Measurements from ENCODE around the gene LHFPL2.
A peak's percentile ranks its signal among the peaks of the same experiment; 100 is the strongest.

The LHFPL2 gene

GRCh38 chr5:78540335-78541085 is 108.1 kb downstream of the LHFPL2 start:
- DNase-seq = no peak

DNA sequence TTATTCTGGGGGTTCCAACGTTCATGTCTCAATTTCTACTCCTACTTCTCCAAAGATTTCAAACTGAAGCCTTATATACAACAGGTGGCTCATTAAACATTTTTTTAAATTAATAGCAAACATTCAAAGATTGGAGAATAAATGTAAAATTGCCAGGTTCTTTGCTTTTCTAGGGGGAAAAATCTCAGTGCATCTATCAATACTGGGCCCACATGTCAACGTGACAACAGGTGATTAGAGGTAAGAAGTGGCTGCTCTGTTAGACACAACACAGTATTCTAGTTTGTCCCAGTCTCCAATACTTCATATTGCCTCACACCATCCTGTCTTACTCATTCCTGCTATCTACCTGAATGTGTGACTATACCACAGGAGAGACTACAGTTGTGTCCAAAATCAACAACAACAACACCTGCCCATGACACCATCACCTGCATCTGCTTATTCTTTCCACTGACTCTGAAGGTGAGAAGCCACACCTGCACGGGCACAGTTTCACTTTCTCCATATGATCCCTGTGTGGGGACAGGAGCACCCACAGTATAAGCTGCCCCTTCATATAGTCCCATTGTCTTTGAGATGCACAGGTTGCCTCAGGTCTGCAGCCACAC is 110.2 kb downstream of the LHFPL2 start:
- DNase-seq = no peak

DNA sequence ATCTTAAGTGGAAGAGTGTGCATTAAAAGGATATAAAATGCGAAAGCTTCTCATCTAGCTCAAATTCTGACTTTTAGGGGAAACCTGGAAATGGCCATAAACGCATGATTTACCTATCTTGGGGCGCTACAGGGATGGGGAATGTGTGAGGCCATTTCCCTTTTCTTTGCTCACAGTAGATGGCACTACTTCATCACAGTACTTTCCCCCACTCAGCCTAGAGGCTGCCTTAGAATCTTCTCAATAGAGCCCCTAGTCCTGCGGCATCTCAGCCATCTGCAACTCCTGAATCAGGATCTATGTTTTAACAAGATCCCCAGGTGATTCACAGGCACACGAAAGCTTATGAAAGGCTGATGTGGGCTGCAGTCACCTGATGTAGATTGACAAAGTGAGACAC is 110.8 kb downstream of the LHFPL2 start:
- peak; percentile 29 for DNase-seq

DNA sequence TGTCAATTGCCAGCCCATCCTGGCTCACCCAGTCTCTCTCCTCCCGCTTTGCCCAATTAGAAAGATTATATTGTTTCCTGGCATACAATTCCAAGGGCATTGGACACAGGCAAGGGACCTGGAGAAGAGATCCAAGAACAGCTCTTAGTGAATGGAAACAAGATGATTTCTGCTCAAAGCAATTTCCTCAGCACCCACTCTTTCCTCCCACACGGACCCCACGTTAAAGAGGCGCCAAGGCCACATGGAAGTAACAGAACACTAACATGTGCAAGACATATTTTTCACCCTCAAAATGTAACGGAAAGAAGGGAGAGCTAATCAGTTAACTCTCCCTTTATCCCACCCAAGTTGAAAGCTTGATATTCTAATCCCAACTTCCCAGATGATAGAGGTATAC is 111.2 kb downstream of the LHFPL2 start:
- DNase-seq = no peak

GRCh38 chr5:78536661-78537196 is 111.8 kb downstream of the LHFPL2 start:
- DNase-seq = no peak

- DNase-seq = no peak
Observed at GRCh38 chr5:78534905-78535200, 113.7 kb downstream of the LHFPL2 start.

- DNase-seq = no peak
Observed at GRCh38 chr5:78534148-78534904, 114.2 kb downstream of the LHFPL2 start.

DNA sequence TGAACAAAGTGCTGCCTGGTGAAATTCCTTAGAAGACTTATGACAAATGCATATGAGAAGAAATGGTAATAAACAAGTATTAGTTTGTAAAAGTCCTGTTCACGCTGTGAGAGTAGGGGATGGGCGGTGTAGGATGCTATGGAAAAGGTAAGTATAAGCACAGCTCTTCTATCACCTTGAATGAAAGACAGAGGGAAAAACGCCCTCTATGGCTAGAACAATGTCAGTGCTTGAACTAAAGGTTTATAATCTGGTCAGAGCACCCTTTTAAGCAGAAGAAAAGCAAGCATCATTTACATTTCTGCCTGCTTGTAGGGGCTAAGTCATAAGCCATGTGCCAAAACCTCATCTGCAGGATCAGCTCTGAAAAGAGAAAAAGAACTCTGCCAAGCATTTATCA is 115.2 kb downstream of the LHFPL2 start:
- DNase-seq = no peak

DNA sequence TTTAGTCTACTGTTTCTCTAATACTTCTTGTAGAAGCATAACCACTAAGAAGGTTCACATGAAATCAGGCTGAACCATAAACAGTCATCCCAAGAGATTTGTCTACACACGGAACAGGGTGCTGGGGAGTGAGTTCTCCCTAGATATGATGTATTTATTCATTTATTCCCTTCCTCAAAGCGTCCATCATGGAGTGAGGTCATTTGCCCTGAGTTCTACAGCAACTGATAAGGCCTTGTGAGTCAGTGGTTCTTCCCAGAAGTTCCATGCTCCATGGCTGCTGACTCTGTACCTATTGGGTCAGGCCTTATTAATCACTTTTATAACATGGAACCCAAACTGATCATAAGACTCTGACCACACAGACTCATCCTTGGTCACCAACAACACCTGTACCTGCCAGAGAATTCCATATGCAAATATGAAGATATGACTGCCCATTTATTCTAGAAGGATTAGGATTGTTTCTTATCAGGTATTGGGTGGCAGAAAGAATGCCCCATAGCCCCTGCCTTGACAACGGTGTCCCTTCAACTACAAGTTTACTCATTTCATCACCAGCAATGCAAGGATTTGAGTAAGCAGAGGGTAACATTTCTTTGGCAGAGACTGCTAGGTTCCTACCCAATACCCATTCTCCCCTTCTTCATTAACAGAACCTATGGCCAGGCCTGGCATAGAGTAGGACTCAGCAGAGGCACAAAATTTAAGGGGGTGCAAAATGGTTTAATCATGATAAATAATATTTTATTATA is 118.1 kb downstream of the LHFPL2 start:
- no peak for DNase-seq

- DNase-seq = no peak
Observed at GRCh38 chr5:78527925-78528324, 120.6 kb downstream of the LHFPL2 start.

DNA sequence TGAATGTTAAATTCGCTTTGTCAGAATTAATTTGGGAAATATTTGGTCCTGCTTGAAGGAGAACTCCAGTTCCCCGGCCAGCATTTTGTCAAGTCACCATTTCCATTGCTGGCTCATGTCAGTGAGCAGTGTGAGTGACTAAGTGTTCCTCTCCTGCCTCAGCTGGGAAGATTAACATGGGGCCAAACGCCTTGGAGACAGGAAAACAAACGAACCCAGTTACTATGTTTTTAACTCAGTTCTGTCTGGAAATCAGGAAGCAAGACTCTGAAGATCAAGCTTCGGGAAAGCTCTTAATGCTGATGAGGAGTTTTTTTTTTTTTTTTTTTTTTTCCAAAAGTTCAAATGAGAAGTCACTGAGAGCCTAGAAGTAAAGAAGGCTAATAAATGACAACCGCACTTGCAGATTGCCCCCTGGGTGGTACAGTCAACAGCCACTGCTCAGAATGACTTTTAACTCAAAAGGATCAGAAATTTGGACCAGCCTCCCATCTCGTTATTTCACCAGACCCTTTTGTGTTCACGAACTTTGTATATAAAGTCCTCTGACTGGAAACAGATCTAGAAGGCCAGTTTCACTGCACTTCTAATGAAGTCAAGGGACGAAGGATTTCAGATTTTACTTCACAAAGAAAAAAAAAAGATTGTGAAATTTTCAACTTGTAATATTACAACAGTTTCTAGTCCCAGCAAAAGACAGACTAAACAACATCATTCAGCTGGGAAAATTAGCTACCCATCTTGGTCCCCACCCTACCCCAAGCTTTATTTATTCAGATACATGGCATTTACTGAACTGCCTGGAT is 121.3 kb downstream of the LHFPL2 start:
- DNase-seq = no peak

DNA sequence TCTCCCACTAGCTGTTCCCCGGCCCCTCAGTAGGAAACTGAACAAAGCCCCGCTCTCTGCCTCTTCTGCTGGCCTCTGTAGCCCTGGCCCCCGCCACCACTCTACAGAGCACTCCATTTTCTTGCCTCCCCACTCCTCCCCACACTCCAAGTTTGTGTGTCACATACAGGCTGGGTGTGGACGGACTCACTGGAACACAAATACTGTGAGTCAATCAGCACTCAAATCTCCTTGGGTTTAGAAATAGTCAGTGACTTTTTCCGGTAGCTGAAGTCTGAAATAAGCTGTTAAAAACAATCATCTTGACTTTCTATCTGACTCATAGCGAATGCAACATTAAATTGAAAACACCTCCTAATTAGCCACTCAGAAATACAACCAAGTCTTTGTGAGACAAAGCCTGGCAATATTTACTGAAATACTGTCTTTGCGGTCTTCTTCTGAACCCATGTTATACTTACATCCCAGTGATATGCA is 122.5 kb downstream of the LHFPL2 start:
- no peak for DNase-seq

- DNase-seq = no peak
Observed at GRCh38 chr5:78523314-78524193, 125.0 kb downstream of the LHFPL2 start.

- no peak for DNase-seq
Observed at GRCh38 chr5:78522476-78523260, 125.9 kb downstream of the LHFPL2 start.

GRCh38 chr5:78521455-78521854 is 127.1 kb downstream of the LHFPL2 start:
- no peak for DNase-seq

DNA sequence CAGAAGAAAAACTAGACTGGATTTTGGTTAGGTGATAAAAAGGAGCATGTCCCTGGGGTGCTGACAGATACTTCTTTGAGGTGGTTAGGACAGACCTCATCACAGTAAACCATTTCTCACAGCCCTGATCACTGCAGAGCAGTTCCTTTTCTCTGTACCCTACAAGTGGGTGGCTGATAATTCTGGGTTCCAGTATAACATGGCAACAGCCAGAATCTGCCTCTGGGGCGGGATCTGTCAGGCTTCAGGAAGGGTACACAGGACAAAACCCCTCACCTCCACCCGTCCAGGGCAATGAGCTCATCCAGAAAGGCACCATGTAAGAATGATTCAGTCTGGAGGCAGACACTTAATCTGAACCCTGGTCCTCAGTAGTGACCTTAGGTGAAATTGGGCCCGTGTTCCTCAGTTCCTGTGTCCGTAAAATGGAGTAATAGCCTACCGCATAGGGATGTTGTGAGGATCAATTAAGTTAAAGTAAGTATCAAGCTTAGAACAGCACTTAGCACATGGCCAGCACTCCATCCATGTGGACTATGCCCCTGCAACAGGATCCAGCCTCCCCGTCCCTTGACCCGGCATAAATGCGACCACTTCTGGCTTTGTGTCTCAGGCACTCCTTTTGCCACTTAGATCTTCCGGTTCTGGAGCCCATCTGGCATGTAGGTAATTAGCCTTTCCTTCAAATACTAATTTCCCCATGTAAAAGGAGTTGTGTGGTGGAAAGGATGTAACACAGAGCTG is 129.2 kb downstream of the LHFPL2 start:
- DNase-seq = no peak

GRCh38 chr5:78518365-78519197 is 130.0 kb downstream of the LHFPL2 start:
- no peak for DNase-seq

DNA sequence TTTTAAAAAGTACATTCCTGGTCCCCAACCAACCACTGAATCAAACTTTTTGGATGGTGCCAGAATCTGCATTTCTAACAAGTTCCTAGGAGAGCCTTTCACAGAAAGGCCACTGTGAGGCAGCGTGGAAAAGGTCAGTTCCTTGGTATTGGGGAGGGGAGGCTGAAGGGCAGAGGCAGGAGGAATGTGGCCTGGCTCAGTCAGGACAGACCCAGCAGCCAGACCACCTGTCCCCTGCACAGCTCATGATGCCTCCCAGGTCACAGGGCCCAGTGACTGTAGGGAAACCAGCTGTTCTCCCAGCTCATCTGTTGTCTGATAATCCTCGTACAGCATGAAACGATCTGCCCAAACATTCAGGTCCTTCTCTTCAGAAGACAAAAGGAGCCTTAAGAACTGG is 132.9 kb downstream of the LHFPL2 start:
- no peak for DNase-seq

Measured in NCI-H1092 treated with DMSO at 0.1 percent for 48 hours (cell line).